ENCODE results near the gene TMEM117. TPM values are rescaled to one million over a fixed set of nuclear protein-coding genes. Genes with fewer than 3 reads are reported as not detected.

TMEM117 gene
- total and polyA plus RNA-seq, 2 donors (not counting 3 experiments of a cell fraction or from before 2014, with no cell fraction given) = 1.2 to 3.8 TPM

DNA sequence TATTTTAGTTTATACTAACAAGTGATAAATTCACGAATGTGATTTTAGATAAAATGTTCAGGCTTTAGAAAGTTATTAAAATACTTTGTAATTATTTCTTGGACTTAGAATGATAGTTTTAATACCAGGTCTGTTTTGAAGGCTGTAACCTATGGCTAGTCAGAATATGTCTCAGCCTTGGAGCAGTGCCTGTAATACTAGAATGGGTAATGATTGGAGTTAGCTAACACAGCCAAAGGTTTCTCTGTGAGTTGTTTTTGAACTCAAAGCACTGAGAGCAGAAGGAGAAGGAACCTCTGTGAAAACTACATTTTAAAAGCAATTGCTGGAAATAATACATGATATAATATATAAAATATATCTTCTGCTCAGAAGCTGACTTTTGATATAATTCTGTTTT, 110.1 kb downstream of the TMEM117 start:
- no peaks in the 10 kb centered on the region for H3K79me2 ChIP-seq (ENCODE audit: control insufficient read depth, insufficient read depth, low read length)
- H3K4me3 ChIP-seq (replicated peaks in 1 of 3; ENCODE audit: insufficient read depth in 1 of 3, low read depth in 1 of 3, low read length in 3 of 3) = no peak overlapping the region
- H3K27me3 ChIP-seq (ENCODE audit: control insufficient read depth in 2 of 2, insufficient read depth in 2 of 2, low read length in 2 of 2) = no peaks in the 10 kb centered on the region
- dilution Hi-C loops (cut with MboI; ENCODE audit: extremely low pct_ligation_motif_present, low sequenced_read_pairs) (no loop called here), intact Hi-C loops (cut with micrococcal nuclease) (no loop called here)
- POLR2A ChIA-PET = no interaction called here
- FAIRE-seq (no peak), DNase-seq (ENCODE audit: low read depth, low spot score) (no peak)
- TF ChIP-seq FOS (IDR thresholded peaks at IDR 0.05; ENCODE audit: borderline replicate concordance, insufficient read depth, low read length) = no peak
- no peak for TF ChIP-seq POLR2AphosphoS5 (IDR thresholded peaks at IDR 0.05; ENCODE audit: insufficient read depth, low read depth, low read length)
- TF ChIP-seq POLR2A (IDR thresholded peaks at IDR 0.05; ENCODE audit: low read depth, low read length) = no peak
- no peak for TF ChIP-seq MYC (IDR thresholded peaks at IDR 0.05; ENCODE audit: low read depth, low read length)
- no peak for TF ChIP-seq EZH2 (IDR thresholded peaks at IDR 0.05; ENCODE audit: borderline replicate concordance, low read depth, low read length, severe bottlenecking)
- TF ChIP-seq, protein P1, sequence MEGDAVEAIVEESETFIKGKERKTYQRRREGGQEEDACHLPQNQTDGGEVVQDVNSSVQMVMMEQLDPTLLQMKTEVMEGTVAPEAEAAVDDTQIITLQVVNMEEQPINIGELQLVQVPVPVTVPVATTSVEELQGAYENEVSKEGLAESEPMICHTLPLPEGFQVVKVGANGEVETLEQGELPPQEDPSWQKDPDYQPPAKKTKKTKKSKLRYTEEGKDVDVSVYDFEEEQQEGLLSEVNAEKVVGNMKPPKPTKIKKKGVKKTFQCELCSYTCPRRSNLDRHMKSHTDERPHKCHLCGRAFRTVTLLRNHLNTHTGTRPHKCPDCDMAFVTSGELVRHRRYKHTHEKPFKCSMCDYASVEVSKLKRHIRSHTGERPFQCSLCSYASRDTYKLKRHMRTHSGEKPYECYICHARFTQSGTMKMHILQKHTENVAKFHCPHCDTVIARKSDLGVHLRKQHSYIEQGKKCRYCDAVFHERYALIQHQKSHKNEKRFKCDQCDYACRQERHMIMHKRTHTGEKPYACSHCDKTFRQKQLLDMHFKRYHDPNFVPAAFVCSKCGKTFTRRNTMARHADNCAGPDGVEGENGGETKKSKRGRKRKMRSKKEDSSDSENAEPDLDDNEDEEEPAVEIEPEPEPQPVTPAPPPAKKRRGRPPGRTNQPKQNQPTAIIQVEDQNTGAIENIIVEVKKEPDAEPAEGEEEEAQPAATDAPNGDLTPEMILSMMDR (IDR thresholded peaks at IDR 0.05; ENCODE audit: extremely low read depth in 1 of 2, insufficient read depth in 1 of 2, low read depth in 1 of 2, low read length in 2 of 2) = no peak
- no peak for TF ChIP-seq GATA2 (IDR thresholded peaks at IDR 0.05; ENCODE audit: insufficient read depth, insufficient read length, low read depth, low read length)
- TF ChIP-seq JUN (IDR thresholded peaks at IDR 0.05; ENCODE audit: borderline replicate concordance, insufficient read depth, insufficient read length, low read depth) = no peak
- TF ChIP-seq MAX (IDR thresholded peaks at IDR 0.05; ENCODE audit: insufficient read depth, insufficient read length) = no peak
- no peak overlapping the region for H3K9ac ChIP-seq (replicated peaks; ENCODE audit: extremely low read depth, insufficient read depth, low read length)
- CTCF ChIA-PET = interaction anchor here (0.6 to 0.8 kb wide), 3 partner anchors 10 to 338 kb away, joined by 3 read pairs; no protein-coding TSS in a partner anchor
- no peak overlapping the region for H2AFZ ChIP-seq (ENCODE audit: low read depth, low read length)
- no peaks in the 10 kb centered on the region for H3K36me3 ChIP-seq (ENCODE audit: control insufficient read depth in 2 of 2, extremely low read depth in 1 of 2, insufficient read depth in 2 of 2, low read length in 2 of 2)
- H3K4me2 ChIP-seq (ENCODE audit: insufficient read depth, low read length) = no peak overlapping the region
- no peaks in the 10 kb centered on the region for H4K20me1 ChIP-seq (replicated peaks; ENCODE audit: control insufficient read depth, extremely low read depth, insufficient read depth, low read length)
- no TSS peak for BruUV-seq (replicated peaks)
- no peaks in the 10 kb centered on the region for H3K9me1 ChIP-seq (replicated peaks; ENCODE audit: control insufficient read depth, extremely low read depth, insufficient read depth, low read length)
- no peak overlapping the region for H3K27ac ChIP-seq (ENCODE audit: insufficient read depth, low read depth, low read length)
- H3K4me1 ChIP-seq (ENCODE audit: control insufficient read depth, extremely low read depth, insufficient read depth, low read length) = no peaks in the 10 kb centered on the region
- no peaks in the 10 kb centered on the region for H3K9me3 ChIP-seq (replicated peaks; ENCODE audit: control insufficient read depth, insufficient read depth, low read length)

Data from endothelial cell of umbilical vein (primary cell).